B cell (primary cell): Measurements from ENCODE around the gene DHX35. TPM values are rescaled to one million over a fixed set of nuclear protein-coding genes. Genes with fewer than 3 reads are reported as not detected.

Experiments used
- ATAC-seq: fragments of 200-7000 bp; cut with Tn5 transposase; one replicate; pipeline ENCODE4 v1.10.0; 2021; ENCODE audit warnings: low read depth, mild to moderate bottlenecking, moderate number of reproducible peaks, moderate library complexity
- CTCF ChIA-PET: fragments of 350-600 bp; sonication (Branson Sonifier 250); formaldehyde crosslinking; loops from one replicate; lab custom pipeline; 2021; ENCODE audit warnings: antibody characterized with exemption, inconsistent platforms; lab: Charles Lee
- POLR2A ChIA-PET: fragments of 350-600 bp; sonication (Branson Sonifier 250); formaldehyde crosslinking; loops from one replicate; lab custom pipeline; 2021; ENCODE audit warnings: antibody characterized with exemption; lab: Charles Lee
- DNase-seq: peaks from one replicate; pipeline ENCODE4 v3.0.0; 2013
- H2AFZ ChIP-seq: 2 replicates; pipeline ENCODE4 v1.6.1; 2012; ENCODE audit warnings: mild to moderate bottlenecking, low read depth, low read length; ENCODE audit not compliant: insufficient read depth, poor library complexity, severe bottlenecking
- H3K27ac ChIP-seq, 2 donors: 1 replicate in 1 of 2; 2 replicates in 1 of 2; pipeline ENCODE4 v1.5.1; 2012 to 2013; ENCODE audit warnings: low read length in 2 of 2, mild to moderate bottlenecking in 2 of 2, moderate library complexity in 1 of 2
- H3K27me3 ChIP-seq, 4 experiments: fragments of 200-600 bp in 1 of 4; sonication (generic) in 1 of 4; replicated peaks in 1 of 4; 1 replicate in 2 of 4; 2 replicates in 2 of 4; pipeline versions ENCODE4 v1.6.1 to v1.7.0; 2013 to 2016; ENCODE audit warnings: low read length in 3 of 4, mild to moderate bottlenecking in 2 of 4, mixed read lengths in 1 of 4, moderate library complexity in 1 of 4; ENCODE audit not compliant: insufficient read depth in 4 of 4, control insufficient read depth in 3 of 4; ENCODE audit errors: control extremely low read depth in 1 of 4
- H3K36me3 ChIP-seq, 2 experiments: replicated peaks in 1 of 2; 1 replicate in 1 of 2; 2 replicates in 1 of 2; pipeline versions ENCODE4 v1.6.1 to v1.7.1; 2013; ENCODE audit warnings: low read length in 1 of 2; ENCODE audit not compliant: insufficient read depth in 2 of 2, control insufficient read depth in 1 of 2; ENCODE audit errors: control extremely low read depth in 1 of 2, extremely low read depth in 1 of 2
- H3K4me1 ChIP-seq, 2 donors: fragments of 200-600 bp in 1 of 2; sonication (generic) in 1 of 2; 1 replicate in 1 of 2; 2 replicates in 1 of 2; pipeline versions ENCODE4 v1.5.1 to v1.6.1; 2013 to 2017; ENCODE audit warnings: low read length in 2 of 2; ENCODE audit not compliant: control insufficient read depth in 2 of 2, insufficient read depth in 2 of 2
- H3K4me2 ChIP-seq: replicated peaks from 2 replicates; pipeline ENCODE3; 2012; ENCODE audit warnings: mild to moderate bottlenecking, low read depth, low read length; ENCODE audit not compliant: poor library complexity, severe bottlenecking
- H3K4me3 ChIP-seq, 5 experiments: fragments of 200-600 bp in 1 of 5; sonication (generic) in 1 of 5; 1 replicate in 3 of 5; 2 replicates in 2 of 5; pipeline versions ENCODE4 v1.5.1 to v1.7.0; 2011 to 2016; ENCODE audit warnings: low read length in 4 of 5, mild to moderate bottlenecking in 4 of 5, low read depth in 2 of 5, control low read depth in 1 of 5, moderate library complexity in 1 of 5; ENCODE audit not compliant: insufficient read depth in 1 of 5; ENCODE audit errors: control extremely low read depth in 1 of 5, extremely low read depth in 1 of 5
- H3K79me2 ChIP-seq: fragments of 200-600 bp; sonication (generic); one replicate; pipeline ENCODE4 v1.6.0; 2016; ENCODE audit warnings: low read length; ENCODE audit not compliant: control insufficient read depth, insufficient read depth
- H3K9ac ChIP-seq: fragments of 200-600 bp; sonication (generic); 2 replicates; pipeline ENCODE4 v1.6.1; 2017; ENCODE audit warnings: mild to moderate bottlenecking, low read length, moderate library complexity
- H3K9me3 ChIP-seq, 3 donors: one replicate each; pipeline versions ENCODE4 v1.6.1 to v1.7.1; 2013; ENCODE audit warnings: low read length in 2 of 3; ENCODE audit not compliant: control insufficient read depth in 2 of 3, insufficient read depth in 1 of 3; ENCODE audit errors: control extremely low read depth in 1 of 3
- H4K20me1 ChIP-seq: 2 replicates; pipeline ENCODE4 v1.6.0; 2012; ENCODE audit warnings: mild to moderate bottlenecking, low read length; ENCODE audit not compliant: insufficient read depth, control insufficient read depth, poor library complexity, severe bottlenecking
- H3K27ac Mint-ChIP-seq: one replicate; pipeline ENCODE4 v1.8.0; 2021; ENCODE audit warnings: mixed read lengths
- H3K27me3 Mint-ChIP-seq: one replicate; pipeline ENCODE4 v1.8.0; 2021; ENCODE audit warnings: mixed read lengths
- H3K4me1 Mint-ChIP-seq: one replicate; pipeline ENCODE4 v1.8.0; 2021; ENCODE audit warnings: mixed read lengths
- H3K4me3 Mint-ChIP-seq: one replicate; pipeline ENCODE4 v1.8.0; 2021; ENCODE audit warnings: mixed read lengths
- H3K9me3 Mint-ChIP-seq: one replicate; pipeline ENCODE4 v1.8.0; 2022; ENCODE audit warnings: mixed read lengths; ENCODE audit not compliant: insufficient read depth
- EZH2 ChIP-seq: IDR thresholded peaks from 2 replicates; pipeline ENCODE4 v1.6.1; 2012; ENCODE audit warnings: borderline replicate concordance, low read depth, mild to moderate bottlenecking, moderate library complexity, low read length; ENCODE audit not compliant: insufficient read depth, poor library complexity, severe bottlenecking
- WGBS: methylation state at CpG from one replicate; pipeline ENCODE4 v1.1.5; 2013; ENCODE audit warnings: missing lambda C conversion rate; ENCODE audit not compliant: insufficient coverage; 5-methylcytosine and 5-hydroxymethylcytosine counted together
- intact Hi-C: fragments of 100-400 bp; cut with micrococcal nuclease; formaldehyde crosslinking; loops from one replicate; pipeline ENCODE4 v1.10.0; 2022
- polyA plus RNA-seq: library from polyadenylated mRNA; depleted of rRNA; stranded (reverse); fragments of >200 nt; gene quantifications from 2 replicates; pipeline ENCODE4 v1.2.3, GENCODE V29; 2012
- total RNA-seq, 2 donors: library from RNA; stranded (reverse); fragments of 120-200 nt in 1 of 2; gene quantifications; 1 replicate in 1 of 2; 2 replicates in 1 of 2; pipeline versions ENCODE4 v1.2.3 to v1.2.4, GENCODE V29; 2013 to 2022
- TF ChIP-seq, protein P1 (sequence below): fragments of 200-600 bp; IDR thresholded peaks from one replicate; pipeline ENCODE4 v1.8.0; 2022; ENCODE audit warnings: antibody characterized with exemption, mild to moderate bottlenecking

Gene DHX35
- total and polyA plus RNA-seq, 2 donors (not counting 1 experiment from before 2014, with no cell fraction given): 7.5 to 12.4 TPM

- WGBS: 2% methylated on average over 66 of the region's 69 CpGs
- Histone ChIP-seq H3K9ac (peak overlapping the region; percentile 76), H3K27ac (peak overlapping the region in 1 of 2 donors; percentile 67), H3K4me1 (peaks cover 8 to 12% of the 10 kb centered on the region in 2 donors), H3K9me3 (no peaks in the 10 kb centered on the region), H3K4me2 (peak overlapping the region; percentile 83), H3K4me3 (peak overlapping the region; percentile 57 to 86 (median 68)), H2AFZ (peak overlapping the region; percentile 100), H3K36me3 (no peaks in the 10 kb centered on the region), H4K20me1 (no peaks in the 10 kb centered on the region), H3K27me3 (no peaks in the 10 kb centered on the region), H3K79me2 (no peaks in the 10 kb centered on the region)
- peaks cover 10% of the 10 kb centered on the region for H3K27me3 Mint-ChIP-seq
- DNase-seq (peak; percentile 87), ATAC-seq (peak; percentile 89)
- intact Hi-C loops: loop anchor here (1.0 to 10.0 kb wide), 3 partner anchors 31 to 417 kb away; partner anchors contain the start of gene ACTR5
- peaks cover 10% of the 10 kb centered on the region for H3K4me1 Mint-ChIP-seq
- TF ChIP-seq, protein P1, sequence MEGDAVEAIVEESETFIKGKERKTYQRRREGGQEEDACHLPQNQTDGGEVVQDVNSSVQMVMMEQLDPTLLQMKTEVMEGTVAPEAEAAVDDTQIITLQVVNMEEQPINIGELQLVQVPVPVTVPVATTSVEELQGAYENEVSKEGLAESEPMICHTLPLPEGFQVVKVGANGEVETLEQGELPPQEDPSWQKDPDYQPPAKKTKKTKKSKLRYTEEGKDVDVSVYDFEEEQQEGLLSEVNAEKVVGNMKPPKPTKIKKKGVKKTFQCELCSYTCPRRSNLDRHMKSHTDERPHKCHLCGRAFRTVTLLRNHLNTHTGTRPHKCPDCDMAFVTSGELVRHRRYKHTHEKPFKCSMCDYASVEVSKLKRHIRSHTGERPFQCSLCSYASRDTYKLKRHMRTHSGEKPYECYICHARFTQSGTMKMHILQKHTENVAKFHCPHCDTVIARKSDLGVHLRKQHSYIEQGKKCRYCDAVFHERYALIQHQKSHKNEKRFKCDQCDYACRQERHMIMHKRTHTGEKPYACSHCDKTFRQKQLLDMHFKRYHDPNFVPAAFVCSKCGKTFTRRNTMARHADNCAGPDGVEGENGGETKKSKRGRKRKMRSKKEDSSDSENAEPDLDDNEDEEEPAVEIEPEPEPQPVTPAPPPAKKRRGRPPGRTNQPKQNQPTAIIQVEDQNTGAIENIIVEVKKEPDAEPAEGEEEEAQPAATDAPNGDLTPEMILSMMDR: peak; percentile 99
- no peak for TF ChIP-seq EZH2
- H3K9me3 Mint-ChIP-seq: no peaks in the 10 kb centered on the region
- ChIA-PET POLR2A (no interaction called here), CTCF (interaction anchor here (0.6 to 7.5 kb wide), 38 partner anchors 8 to 824 kb away, joined by 3 to 225 read pairs (median 4); partner anchors contain the start of genes DHX35, FAM83D and RALGAPB)
- peak overlapping the region; percentile 88 for H3K4me3 Mint-ChIP-seq
- peak overlapping the region; percentile 46 for H3K27ac Mint-ChIP-seq
Measured at GRCh38 chr20:39049684-39050554, 87.8 kb downstream of the DHX35 start.

GRCh38 chr20:39050555-39050902 lies 88.4 kb downstream of the DHX35 start:
- peaks cover 10% of the 10 kb centered on the region for H3K27me3 Mint-ChIP-seq
- H3K79me2 ChIP-seq: no peaks in the 10 kb centered on the region
- peak overlapping the region; percentile 41 for H3K27ac Mint-ChIP-seq
- peak overlapping the region; percentile 76 for H3K9ac ChIP-seq
- no peaks in the 10 kb centered on the region for H3K9me3 Mint-ChIP-seq
- peak overlapping the region; percentile 100 for H2AFZ ChIP-seq
- ChIA-PET POLR2A (no interaction called here), CTCF (interaction anchor here (1.1 to 7.5 kb wide), 16 partner anchors 11 to 416 kb away, joined by 3 to 225 read pairs (median 10); partner anchors contain the start of gene DHX35)
- peak overlapping the region; percentile 88 for H3K4me3 Mint-ChIP-seq
- 85% methylated on average over 3 of the region's 4 CpGs for WGBS
- H3K4me3 ChIP-seq: peak overlapping the region in 4 of 5 experiments; percentile 67 to 86 (median 71)
- TF ChIP-seq EZH2: no peak
- TF ChIP-seq, protein P1: no peak
- no peaks in the 10 kb centered on the region for H3K9me3 ChIP-seq
- DNase-seq: no peak
- peaks cover 10% of the 10 kb centered on the region for H3K4me1 Mint-ChIP-seq
- peak overlapping the region; percentile 83 for H3K4me2 ChIP-seq
- H4K20me1 ChIP-seq: no peaks in the 10 kb centered on the region
- H3K27me3 ChIP-seq: no peaks in the 10 kb centered on the region
- no peak overlapping the region for H3K27ac ChIP-seq
- no peaks in the 10 kb centered on the region for H3K36me3 ChIP-seq
- peaks cover 8 to 12% of the 10 kb centered on the region in 2 donors for H3K4me1 ChIP-seq
- ATAC-seq: no peak
- intact Hi-C loops: loop anchor here (1.0 kb wide), 2 partner anchors 31 to 417 kb away; no protein-coding TSS in a partner anchor
